Kidney epithelial cell (primary cell): ENCODE results near the gene RBM6. TPM values are rescaled to one million over a fixed set of nuclear protein-coding genes. Genes with fewer than 3 reads are reported as not detected.

Source experiments
- DNase-seq: peaks from one replicate; pipeline ENCODE4 v3.0.0-alpha.2; 2010; ENCODE audit warnings: low read depth
- H3K27me3 ChIP-seq: 2 replicates; pipeline ENCODE4 v1.6.0; 2011; ENCODE audit warnings: low read length; ENCODE audit not compliant: control insufficient read depth, insufficient read depth
- H3K36me3 ChIP-seq: 2 replicates; pipeline ENCODE4 v1.5.1; 2011; ENCODE audit warnings: low read length; ENCODE audit not compliant: control insufficient read depth, insufficient read depth
- H3K4me3 ChIP-seq: 2 replicates; pipeline ENCODE4 v1.5.1; 2011; ENCODE audit warnings: low read depth, mild to moderate bottlenecking, control low read depth, low read length
- CTCF ChIP-seq: IDR thresholded peaks from 2 replicates; pipeline ENCODE4 v1.5.1; 2011; ENCODE audit warnings: mild to moderate bottlenecking, moderate library complexity, low read length, control low read depth, inconsistent platforms; ENCODE audit not compliant: insufficient read depth, poor library complexity, severe bottlenecking
- total RNA-seq: library from RNA; depleted of rRNA; stranded (reverse); fragments of >200 nt; gene quantifications from 2 replicates; pipeline ENCODE4 v1.2.3, GENCODE V29; 2015

RBM6 gene
- total RNA-seq, 1 donor from 2014 or later = 41.5 TPM

GRCh38 chr3:50121072-50122032 lies 181.4 kb downstream of the RBM6 start:
- TF ChIP-seq CTCF = peak; percentile 81
- no peaks in the 10 kb centered on the region for H3K36me3 ChIP-seq
- no peak for DNase-seq
- H3K4me3 ChIP-seq = no peak overlapping the region
- peaks cover 2% of the 10 kb centered on the region for H3K27me3 ChIP-seq

- TF ChIP-seq CTCF = no peak
- no peaks in the 10 kb centered on the region for H3K36me3 ChIP-seq
- peaks cover 2% of the 10 kb centered on the region for H3K27me3 ChIP-seq
- no peak overlapping the region for H3K4me3 ChIP-seq
- no peak for DNase-seq
Observed at GRCh38 chr3:50122071-50122470, 182.1 kb downstream of the RBM6 start.

- no peak for DNase-seq
- Histone ChIP-seq H3K36me3 (no peaks in the 10 kb centered on the region), H3K4me3 (no peak overlapping the region), H3K27me3 (peaks cover 2% of the 10 kb centered on the region)
- no peak for TF ChIP-seq CTCF
Observed at GRCh38 chr3:50122661-50123391, 182.9 kb downstream of the RBM6 start.

GRCh38 chr3:50123394-50124051 lies 183.6 kb downstream of the RBM6 start:
- no peaks in the 10 kb centered on the region for H3K36me3 ChIP-seq
- H3K4me3 ChIP-seq = no peak overlapping the region
- TF ChIP-seq CTCF = no peak
- H3K27me3 ChIP-seq = peaks cover 2% of the 10 kb centered on the region
- DNase-seq = no peak

GRCh38 chr3:50124052-50124799 lies 184.3 kb downstream of the RBM6 start:
- no peak overlapping the region for H3K4me3 ChIP-seq
- no peak for TF ChIP-seq CTCF
- no peak for DNase-seq
- H3K36me3 ChIP-seq = no peaks in the 10 kb centered on the region
- peaks cover 2% of the 10 kb centered on the region for H3K27me3 ChIP-seq
